Neutrophil (primary cell): ENCODE data around the gene DLG4.
"Not testable (repeated sequence)": the region's sequence is repeated elsewhere in the genome, so short reads cannot be mapped to it uniquely, and the experiment has no call there.

Experiments used
- H3K27ac ChIP-seq: fragments of 200-600 bp; sonication (generic); 2 replicates; pipeline ENCODE4 v1.5.1; 2016; ENCODE audit warnings: mild to moderate bottlenecking, moderate library complexity
- H3K27me3 ChIP-seq: fragments of 200-600 bp; sonication (generic); 2 replicates; pipeline ENCODE4 v1.6.0; 2016; ENCODE audit warnings: mild to moderate bottlenecking
- H3K36me3 ChIP-seq: fragments of 200-600 bp; sonication (generic); 2 replicates; pipeline ENCODE4 v1.5.1; 2017
- H3K4me1 ChIP-seq, 2 experiments: fragments of 200-600 bp in 1 of 2; sonication (generic) in 1 of 2; 1 replicate in 1 of 2; 2 replicates in 1 of 2; pipeline versions ENCODE4 v1.5.1 to v1.6.1; 2013 to 2016; ENCODE audit warnings: low read depth in 1 of 2, low read length in 1 of 2, mild to moderate bottlenecking in 1 of 2, moderate library complexity in 1 of 2; ENCODE audit not compliant: control insufficient read depth in 1 of 2, insufficient read depth in 1 of 2
- H3K4me3 ChIP-seq, 2 experiments: fragments of 200-600 bp in 1 of 2; sonication (generic) in 1 of 2; 1 replicate in 1 of 2; 2 replicates in 1 of 2; pipeline ENCODE4 v1.5.1; 2013 to 2016; ENCODE audit warnings: low read depth in 1 of 2, low read length in 1 of 2, mild to moderate bottlenecking in 1 of 2, moderate library complexity in 1 of 2
- H3K9me3 ChIP-seq: fragments of 200-600 bp; sonication (generic); 2 replicates; pipeline ENCODE4 v1.5.1; 2016
- CTCF ChIP-seq: fragments of 200-600 bp; sonication (generic); IDR thresholded peaks from 2 replicates; pipeline ENCODE4 v1.5.1; 2016; ENCODE audit warnings: antibody characterized with exemption

Gene DLG4

GRCh38 chr17:7184091-7184488 lies 35.5 kb downstream of the DLG4 start:
- H3K27ac ChIP-seq, result no peak overlapping the region
- peaks cover 12% of the 10 kb centered on the region for H3K27me3 ChIP-seq
- no peak overlapping the region for H3K4me3 ChIP-seq
- H3K36me3 ChIP-seq, result no peaks in the 10 kb centered on the region
- H3K4me1 ChIP-seq, result no peaks in the 10 kb centered on the region
- H3K9me3 ChIP-seq, result no peaks in the 10 kb centered on the region
- TF ChIP-seq CTCF, result no peak

- no peak for TF ChIP-seq CTCF
- Histone ChIP-seq H3K27me3 (peaks cover 17% of the 10 kb centered on the region), H3K27ac (no peak overlapping the region), H3K4me3 (no peak overlapping the region), H3K9me3 (no peaks in the 10 kb centered on the region), H3K4me1 (no peaks in the 10 kb centered on the region), H3K36me3 (no peaks in the 10 kb centered on the region)
These were observed 36.1 kb downstream of the DLG4 start for GRCh38 chr17:7183433-7184090.

GRCh38 chr17:7182101-7182500 lies 37.5 kb downstream of the DLG4 start:
- H3K27ac ChIP-seq, H3K4me1 ChIP-seq, H3K9me3 ChIP-seq, H3K36me3 ChIP-seq, H3K4me3 ChIP-seq: not testable (repeated sequence)
- H3K27me3 ChIP-seq, result peaks cover 32% of the 10 kb centered on the region

GRCh38 chr17:7179317-7180254 lies 40.0 kb downstream of the DLG4 start, which contains the start of gene ASGR1:
ASGR1 (minus strand) TSS chr17:7179370; CDS start chr17:7178563, 807 bp downstream.
- TF ChIP-seq CTCF, result no peak
- H3K36me3 ChIP-seq, result no peaks in the 10 kb centered on the region
- no peak within 1 kb of the TSS for H3K4me3 ChIP-seq
- peaks cover 57% of the 10 kb centered on the region for H3K27me3 ChIP-seq
- H3K27ac ChIP-seq, result no peak within 1 kb of the TSS
- H3K9me3 ChIP-seq, result no peaks in the 10 kb centered on the region
- H3K4me1 ChIP-seq, result peaks cover 6 to 8% of the 10 kb centered on the region in 2 experiments

- peaks cover 62% of the 10 kb centered on the region for H3K27me3 ChIP-seq
- no peak overlapping the region for H3K27ac ChIP-seq
- peaks cover 6 to 13% of the 10 kb centered on the region in 2 experiments for H3K4me1 ChIP-seq
- no peak overlapping the region for H3K4me3 ChIP-seq
- no peaks in the 10 kb centered on the region for H3K9me3 ChIP-seq
- H3K36me3 ChIP-seq, result no peaks in the 10 kb centered on the region
- no peak for TF ChIP-seq CTCF
These were observed 40.7 kb downstream of the DLG4 start for GRCh38 chr17:7178973-7179316.

GRCh38 chr17:7177954-7178477 lies 41.6 kb downstream of the DLG4 start:
- Histone ChIP-seq H3K27ac (no peak overlapping the region), H3K27me3 (peaks cover 69% of the 10 kb centered on the region), H3K4me3 (no peak overlapping the region), H3K9me3 (no peaks in the 10 kb centered on the region), H3K36me3 (no peaks in the 10 kb centered on the region), H3K4me1 (peaks cover 6 to 13% of the 10 kb centered on the region in 2 experiments)
- TF ChIP-seq CTCF, result no peak
